NCI-H1930 (cell line): ENCODE results near the gene AP2M1.
A peak's percentile ranks its signal among the peaks of the same experiment; 100 is the strongest.
"Not testable (repeated sequence)": the region's sequence is repeated elsewhere in the genome, so short reads cannot be mapped to it uniquely, and the experiment has no call there.

ENCODE experiments used
- DNase-seq, 2 experiments: peaks; one replicate each; lab custom pipeline; 2025; lab: John Stamatoyannopoulos, UW

Gene AP2M1

DNA sequence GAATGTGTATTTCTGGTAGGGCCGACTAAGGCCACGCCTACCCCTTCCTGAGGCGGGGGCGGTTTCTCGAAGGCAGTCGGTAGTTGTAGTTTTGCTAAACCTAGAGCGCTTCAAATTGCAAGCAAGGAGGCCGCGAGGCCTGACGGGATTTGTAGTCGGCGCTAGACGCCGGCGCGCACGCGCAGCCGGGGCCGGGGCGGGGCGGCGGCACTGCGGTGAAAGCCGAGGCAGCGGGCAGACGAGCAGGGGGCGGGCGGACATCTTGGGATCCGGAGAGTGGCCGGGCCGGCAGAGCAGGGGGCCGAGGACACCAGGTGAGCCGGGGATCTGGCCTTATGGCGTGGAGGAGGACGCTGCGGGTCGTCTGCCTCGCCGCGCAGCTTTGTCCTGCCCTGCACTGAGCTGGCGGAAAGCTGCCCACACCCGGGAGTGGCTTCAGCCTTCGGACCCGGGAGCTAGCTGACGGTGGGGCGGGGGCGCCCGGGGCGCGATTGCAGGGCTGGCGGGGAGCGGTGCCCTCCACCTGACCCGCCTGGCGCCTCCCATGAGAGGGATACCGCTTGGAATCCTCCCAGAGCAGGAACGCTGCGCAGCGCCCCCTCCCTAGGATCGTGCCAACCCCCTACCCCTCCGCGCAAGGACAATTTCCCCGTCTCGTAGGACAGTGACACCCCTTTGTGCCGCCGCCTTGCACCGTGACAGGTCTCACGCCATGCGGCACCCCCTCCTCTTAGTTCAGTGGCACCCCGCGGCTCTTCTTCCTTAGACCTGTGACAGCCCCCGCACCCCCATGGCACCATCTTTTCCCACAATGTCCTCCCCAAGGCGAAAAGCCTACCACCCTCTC is at the start of gene AP2M1:
TSS of gene AP2M1 (plus strand) at position 210 of the 847 bp plus-strand sequence. CDS start 2,139 bp downstream, outside the sequence.
- peak; percentile 93 to 97 for DNase-seq

DNA sequence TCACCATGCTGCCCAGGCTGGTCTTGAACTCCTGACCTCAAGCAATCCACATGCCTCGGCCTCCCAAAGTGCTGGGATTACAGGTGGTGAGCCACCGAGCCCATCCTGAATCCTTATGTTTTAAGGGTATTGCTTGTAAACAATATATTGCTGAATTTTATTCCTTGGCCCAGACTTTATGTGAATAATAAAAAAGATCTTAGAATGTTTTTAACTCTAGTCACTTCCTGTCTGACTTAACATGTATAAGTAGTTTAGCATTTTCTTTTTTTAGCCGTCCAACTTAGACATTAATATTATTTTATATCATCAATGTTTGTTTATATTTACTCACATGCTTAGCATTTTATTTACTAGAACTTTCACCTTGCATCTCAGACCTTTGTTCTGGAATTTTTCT is 48.6 kb upstream of the AP2M1 start:
- no peak for DNase-seq

DNA sequence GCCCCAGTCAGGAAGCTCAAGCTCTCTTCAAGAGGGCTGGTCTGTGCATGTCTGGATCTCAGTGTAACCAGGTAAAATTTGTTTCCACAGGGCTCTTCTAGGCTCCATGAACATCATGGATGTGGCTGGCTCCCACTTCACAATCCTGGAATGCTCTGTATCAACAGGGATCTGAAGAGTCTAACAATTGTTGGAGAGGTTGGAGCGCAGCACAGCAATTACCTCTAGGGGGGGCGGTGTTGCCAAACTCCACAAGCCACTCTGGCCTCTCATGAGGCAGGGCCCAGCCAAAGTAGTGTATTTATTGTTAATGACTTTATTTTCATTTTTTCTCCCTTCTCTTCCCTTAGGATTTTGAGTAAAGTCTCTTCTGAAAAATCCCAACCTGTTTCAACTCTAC is 45.6 kb upstream of the AP2M1 start:
- no peak for DNase-seq

DNA sequence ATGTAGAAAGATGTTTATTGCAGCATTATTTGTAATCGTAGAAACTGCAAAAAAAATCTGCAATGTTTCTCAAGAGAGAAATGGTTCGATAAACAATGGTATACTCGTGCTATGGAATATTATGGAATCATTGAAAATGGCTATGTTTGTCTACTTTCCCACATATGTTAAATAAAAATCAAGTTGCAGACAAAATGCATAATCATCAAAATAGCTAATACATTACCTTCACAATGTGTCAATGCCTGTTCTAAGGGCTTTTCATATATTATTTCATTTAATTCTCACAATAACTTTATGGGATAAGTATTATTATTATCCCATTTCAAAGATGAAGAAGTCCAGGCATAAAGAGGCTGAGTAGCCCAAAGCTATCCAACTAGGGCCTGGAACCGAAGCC is 41.7 kb upstream of the AP2M1 start:
- no peak for DNase-seq

DNA sequence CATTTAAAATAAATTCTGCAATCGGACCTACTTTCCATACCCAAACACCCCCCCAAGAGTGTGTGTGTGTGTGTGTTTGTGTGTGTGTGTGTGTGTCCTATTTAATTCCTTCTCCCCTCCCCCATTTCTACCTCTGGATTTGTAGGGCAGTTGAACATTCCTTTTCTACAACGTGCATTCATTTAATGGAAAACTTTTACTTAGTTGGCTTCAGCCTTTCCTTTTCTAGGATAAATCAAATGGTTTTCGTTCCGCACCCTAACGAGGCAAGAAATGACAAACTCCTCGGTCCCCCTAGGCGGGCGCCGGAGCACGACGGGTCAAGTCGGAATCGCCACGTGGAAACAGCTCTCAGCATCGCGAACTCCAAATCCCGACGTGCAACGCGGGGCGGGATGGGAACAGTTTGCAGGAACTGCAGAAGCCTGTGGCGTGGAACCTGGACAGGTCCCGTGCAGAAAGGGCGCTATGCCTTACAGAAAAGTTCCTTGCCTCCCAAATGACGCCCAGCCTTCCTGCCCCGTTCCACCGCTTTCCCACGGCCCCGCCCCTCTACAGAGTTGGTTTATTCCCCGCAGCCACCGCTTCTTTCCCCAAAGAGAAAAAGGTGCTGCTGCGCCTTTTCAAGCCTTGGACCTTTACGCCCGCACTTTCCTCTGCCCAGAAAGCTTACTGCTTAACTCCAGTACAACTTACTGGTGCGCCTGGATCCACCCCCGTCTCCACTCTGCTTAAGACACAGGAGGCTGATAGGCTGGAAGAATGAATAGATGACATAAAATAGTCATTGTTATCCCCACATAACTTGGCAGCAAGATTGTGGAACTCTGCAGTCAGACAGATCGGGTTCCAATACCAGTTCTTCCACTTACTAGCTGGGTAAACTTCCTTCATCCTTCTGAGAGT is 40.6 kb upstream of the AP2M1 start:
- peak; percentile 69 to 80 for DNase-seq

DNA sequence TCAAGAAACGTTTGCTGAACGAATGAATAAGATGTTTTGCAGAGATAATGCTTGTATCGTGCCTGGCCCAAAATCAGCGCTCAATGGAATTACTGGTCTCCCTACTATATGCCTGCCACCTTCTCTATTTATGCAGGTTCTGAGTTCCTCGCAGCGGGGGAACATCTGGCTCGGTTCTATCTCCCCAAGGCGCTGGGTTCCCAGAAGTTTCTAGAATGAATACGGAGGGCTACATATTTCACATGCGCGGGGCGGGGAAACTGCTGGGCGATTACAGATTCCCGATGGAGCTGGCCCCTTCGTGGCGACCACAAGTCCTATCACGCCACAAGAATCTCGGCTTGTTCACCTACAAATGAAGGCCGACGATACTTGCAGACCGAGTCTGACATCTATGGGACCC is 39.9 kb upstream of the AP2M1 start:
- no peak for DNase-seq

DNA sequence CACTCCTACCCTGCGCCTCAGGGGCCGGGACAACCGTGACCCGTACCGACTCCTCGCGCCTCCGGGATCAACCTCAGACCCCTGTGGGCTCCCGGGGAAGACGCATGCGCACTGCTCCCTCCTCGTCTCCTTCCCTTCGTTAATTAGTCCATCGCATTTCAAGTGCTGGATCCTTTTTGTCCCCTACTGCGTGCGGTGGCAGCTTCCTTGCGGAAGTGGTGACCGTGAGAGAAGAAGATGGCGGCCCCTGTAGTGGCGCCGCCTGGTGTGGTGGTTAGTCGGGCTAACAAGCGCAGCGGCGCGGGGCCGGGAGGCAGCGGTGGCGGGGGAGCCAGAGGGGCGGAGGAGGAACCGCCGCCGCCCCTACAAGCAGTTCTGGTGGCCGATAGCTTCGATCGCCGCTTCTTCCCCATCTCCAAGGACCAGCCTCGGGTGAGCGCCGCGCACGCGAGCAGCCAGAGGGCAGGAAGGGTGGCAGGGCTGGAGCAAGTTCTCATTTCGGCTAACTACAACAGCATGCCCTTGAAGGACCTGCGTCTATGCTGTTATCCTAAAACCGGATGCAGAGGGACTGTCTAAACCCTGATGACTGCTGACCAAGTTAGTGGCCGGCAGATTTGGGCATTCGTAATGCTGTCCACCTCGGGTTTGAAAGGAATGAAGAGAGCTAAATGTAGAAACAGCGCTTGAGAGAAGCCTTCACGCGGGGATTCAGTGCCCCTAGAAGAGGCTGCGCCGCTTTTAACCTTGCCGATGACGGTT is 39.3 kb upstream of the AP2M1 start, which contains the start of gene EIF2B5:
TSS of gene EIF2B5 (plus strand) at position 210 of the 762 bp plus-strand sequence. CDS start at position 238, 28 bp downstream.
- DNase-seq = peak; percentile 93 to 96

DNA sequence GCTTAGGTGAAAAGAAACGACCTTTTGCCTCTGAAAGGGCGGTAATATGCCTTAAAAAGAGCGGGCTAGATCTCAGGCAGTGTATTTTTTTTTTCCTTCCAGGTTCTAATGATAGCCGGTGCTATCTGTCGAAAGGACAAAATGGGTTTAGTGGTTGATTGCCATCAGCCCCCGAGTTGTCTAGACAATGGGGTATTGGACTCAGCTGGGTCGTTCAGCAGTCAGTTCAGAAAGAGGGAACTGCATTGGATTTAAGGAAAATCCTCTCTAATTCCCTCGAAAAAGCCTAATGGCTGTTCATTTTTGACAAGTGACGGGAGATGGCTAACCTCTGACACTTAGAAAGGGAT is 38.8 kb upstream of the AP2M1 start:
- DNase-seq = no peak

DNA sequence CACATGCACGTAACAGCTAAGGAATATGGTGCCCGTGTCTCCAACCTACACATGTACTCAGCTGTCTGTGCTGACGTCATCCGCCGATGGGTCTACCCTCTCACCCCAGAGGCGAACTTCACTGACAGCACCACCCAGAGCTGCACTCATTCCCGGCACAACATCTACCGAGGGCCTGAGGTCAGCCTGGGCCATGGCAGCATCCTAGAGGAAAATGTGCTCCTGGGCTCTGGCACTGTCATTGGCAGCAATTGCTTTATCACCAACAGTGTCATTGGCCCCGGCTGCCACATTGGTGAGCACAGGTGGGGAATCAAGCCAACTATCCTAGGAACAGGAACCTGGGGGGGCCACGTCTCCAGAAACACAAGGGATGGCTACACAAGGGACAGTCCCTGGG is 34.2 kb upstream of the AP2M1 start:
- no peak for DNase-seq

DNA sequence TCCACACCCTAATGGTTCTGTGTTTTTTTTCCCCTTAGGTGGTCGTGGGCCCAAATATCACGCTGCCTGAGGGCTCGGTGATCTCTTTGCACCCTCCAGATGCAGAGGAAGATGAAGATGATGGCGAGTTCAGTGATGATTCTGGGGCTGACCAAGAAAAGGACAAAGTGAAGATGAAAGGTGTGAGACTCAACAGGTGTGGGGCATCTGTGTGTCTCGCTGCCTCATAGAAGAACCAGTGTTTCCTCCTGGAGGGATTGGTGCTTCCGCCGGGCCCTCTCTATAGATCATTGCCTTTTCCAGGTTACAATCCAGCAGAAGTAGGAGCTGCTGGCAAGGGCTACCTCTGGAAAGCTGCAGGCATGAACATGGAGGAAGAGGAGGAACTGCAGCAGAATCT is 32.5 kb upstream of the AP2M1 start:
- no peak for DNase-seq

DNA sequence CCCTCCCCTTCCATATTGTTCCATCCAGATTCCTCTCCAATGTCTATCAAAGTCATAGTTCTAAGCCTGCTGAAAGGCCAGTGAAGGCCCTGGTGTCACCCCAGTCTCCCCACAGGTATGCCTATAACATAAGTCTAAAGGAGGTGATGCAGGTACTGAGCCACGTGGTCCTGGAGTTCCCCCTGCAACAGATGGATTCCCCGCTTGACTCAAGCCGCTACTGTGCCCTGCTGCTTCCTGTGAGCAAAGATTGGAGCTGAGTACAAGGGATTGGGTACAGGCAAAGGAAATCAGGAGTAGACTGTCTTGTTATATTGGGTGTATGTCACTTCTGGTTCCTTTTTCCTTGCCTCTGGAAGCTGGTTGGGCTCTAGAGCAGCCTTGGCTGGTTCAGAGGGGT is 31.3 kb upstream of the AP2M1 start:
- no peak for DNase-seq

DNA sequence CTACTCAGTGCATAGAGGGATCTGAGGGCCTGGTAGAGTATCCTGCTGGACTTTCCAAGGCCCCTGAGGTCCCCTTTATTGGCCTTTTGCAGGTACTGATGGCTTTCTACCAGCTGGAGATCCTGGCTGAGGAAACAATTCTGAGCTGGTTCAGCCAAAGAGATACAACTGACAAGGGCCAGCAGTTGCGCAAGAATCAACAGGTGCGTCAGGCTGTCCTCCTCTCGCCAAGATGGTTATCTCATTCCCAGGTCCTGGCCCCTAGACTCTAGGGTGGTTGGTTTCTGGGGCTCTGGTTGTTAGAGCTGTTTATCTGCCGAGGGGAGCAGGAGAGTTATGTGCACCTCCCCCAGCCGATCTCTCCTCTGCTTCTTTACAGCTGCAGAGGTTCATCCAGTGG is 30.1 kb upstream of the AP2M1 start:
- DNase-seq = no peak

DNA sequence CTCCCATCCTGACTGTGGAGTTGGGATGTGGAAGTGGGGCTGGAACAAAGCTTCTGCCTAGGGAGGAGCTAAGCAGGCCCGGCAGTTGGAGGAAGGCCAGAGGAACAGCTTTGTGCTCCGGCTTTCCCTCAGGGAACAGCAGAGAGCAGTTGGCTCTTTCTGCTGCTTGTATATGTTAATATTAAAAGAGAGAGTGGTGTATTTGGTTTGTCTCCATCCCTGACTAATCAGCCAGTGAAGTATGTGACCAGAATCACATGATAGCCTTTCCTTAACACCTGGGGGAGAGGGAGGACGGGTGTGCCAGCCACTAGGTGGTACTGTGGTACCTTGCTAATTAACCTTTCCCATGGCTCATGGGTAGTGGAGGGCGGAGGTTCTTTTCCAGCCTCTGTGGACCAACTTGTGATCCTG is 29.5 kb upstream of the AP2M1 start:
- peak in 1 of 2 experiments; percentile 25 for DNase-seq

DNA sequence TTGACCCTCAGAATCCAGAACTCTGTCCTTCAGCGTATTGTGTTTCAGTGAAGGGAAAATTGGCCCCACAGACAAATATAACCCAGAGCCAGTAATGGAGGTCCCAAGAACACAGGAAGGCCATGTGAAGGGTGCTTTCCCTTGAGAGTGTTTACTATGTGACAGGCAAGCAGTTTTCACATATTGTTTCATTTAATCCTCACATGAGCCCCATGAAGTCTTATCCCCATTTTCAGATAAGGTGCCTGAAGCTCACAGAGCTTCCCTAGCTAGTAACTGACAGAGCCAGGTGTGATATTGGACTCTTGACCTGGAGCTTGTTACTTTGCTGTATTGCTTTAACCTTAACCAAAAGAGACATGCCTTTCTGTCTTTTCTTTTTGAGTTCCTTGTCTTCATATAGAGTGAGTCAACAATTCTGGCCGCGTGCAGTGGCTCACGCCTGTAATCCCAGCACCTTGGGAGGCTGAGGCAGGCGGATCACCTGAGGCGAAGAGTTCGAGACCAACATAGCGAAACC is 28.8 kb upstream of the AP2M1 start:
- no peak for DNase-seq

DNA sequence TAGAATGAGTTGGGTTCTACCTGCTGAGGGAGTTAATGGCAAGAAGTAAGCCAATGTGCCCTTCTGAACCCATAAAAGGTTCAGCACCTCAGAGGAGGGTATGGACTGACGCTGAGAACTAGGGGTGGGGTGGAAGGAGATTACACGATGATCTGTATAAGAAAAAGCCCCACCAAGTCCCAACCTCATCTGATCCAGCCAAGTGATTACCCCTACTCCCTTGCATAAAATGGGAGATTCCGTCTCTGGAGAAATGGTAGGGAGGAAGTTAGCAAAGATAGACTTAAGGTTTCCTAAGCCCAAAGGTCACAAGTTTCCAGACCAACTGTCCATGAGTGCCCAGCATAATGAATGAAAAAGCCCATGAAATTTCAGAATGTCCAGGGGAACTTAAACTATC is 26.6 kb upstream of the AP2M1 start:
- no peak for DNase-seq

DNA sequence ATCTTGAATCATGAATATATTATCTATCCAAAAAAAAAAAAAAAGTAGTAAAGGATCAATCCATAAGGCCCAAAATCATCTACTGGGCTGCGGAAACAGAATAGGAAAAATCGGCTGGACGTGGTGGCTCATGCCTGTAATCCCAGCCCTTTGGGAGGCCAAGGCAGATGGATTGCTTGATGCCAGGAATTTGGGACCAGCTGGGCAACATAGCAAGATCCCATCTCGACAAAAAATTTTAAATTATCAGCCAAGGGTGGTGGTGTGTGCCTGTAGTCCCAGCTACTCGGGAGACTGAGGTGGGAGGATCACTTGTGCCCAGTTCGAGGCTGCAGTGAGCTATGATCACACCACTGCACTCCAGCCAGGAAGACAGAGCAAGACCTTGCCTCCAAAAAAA is 25.5 kb upstream of the AP2M1 start:
- no peak for DNase-seq

DNA sequence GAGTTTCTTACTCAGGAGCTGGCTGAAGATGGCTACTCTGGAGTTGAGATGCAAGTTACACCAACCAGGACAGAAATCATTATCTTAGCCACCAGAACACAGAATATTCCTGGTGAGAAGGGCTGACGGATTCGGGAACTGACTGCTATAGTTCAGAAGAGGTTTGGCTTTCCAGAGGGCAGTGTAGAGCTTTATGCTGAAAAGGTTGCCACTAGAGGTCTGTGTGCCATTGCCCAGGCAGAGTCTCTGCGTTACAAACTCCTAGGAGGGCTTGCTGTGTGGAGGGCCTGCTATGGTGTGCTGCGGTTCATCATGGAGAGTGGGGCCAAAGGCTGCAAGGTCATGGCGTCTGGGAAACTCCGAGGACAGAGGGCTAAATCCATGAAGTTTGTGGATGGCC is 24.9 kb upstream of the AP2M1 start:
- DNase-seq = not testable (repeated sequence)

DNA sequence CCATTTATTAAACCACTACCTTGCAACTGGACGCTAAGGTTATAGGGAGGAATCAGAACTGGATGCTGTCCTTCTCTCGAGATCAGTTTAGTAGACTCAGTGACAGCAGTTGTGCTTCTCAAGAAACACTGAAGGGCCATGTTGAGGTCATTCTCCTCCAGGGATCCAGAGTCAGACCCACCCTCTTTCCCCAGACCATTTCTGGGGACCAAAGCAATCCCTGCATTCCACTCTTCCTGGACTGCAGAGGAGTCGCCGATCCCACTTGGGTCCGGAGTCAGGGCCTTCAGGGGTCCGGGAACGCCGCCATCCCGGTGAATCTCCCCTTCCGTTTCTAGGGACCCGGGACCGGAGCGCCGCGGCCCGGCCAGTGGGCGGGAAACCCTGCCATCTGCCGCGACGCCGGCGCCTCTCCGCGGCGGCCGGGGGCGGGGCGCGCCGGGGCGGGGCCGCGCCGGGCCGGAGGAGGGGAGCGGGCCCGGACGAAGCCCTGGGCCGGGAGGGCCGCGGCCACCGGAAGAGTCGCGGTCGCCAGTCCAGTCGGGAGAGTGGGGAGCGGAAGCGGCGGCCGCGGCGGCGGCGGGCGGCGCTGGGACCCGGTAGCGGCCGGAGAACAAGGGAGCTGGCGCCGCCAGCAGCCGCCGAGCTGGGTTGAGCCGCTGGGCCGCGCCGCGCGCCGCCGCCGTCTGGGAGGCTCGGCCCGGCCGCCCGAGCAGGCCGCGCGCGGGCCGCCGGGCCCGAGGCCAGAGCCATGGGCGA is 19.6 kb upstream of the AP2M1 start, which contains the start of gene DVL3:
TSS of gene DVL3 (plus strand) at position 493 of the 759 bp plus-strand sequence. CDS start at position 752, 259 bp downstream.
- DNase-seq = peak; percentile 33 to 65

DNA sequence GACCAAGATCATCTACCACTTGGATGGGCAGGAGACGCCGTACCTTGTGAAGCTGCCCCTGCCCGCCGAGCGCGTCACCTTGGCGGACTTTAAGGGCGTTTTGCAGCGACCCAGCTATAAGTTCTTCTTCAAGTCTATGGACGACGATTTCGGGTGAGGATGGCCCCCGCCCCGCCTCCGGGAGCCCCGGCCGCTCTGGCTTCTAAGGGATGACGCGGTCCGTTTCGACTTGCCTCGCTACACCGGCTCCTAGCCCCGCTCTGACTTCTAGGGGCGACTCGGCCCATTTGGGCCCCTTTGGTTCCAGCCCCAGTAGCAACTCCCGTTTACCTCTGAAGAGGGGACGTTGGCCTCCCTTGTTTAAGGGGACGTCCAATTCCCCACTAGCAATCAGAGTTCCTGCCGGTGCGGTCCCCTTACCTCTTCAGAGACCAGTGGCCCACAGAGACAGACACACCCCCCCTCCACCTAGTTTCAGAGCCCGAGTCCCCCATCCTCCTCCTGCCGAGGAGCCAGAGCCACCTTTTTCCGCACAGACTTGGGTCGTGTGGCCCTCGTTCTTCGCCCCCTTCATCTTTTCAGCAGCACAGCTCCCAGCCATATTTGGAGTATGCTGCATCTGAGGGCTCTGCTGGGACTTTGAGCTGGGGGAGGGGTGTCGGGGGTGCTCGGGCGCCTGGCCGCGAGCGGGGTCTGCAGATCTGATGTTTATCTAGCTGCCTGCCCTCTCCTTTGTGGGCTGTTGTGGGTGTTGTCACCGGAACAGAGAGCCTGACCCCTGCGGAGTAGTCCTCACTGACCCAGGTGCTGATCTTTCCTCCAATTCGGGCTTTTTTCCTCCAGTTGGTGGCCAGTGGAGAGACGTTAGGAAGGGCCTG is 18.8 kb upstream of the AP2M1 start:
- no peak for DNase-seq

DNA sequence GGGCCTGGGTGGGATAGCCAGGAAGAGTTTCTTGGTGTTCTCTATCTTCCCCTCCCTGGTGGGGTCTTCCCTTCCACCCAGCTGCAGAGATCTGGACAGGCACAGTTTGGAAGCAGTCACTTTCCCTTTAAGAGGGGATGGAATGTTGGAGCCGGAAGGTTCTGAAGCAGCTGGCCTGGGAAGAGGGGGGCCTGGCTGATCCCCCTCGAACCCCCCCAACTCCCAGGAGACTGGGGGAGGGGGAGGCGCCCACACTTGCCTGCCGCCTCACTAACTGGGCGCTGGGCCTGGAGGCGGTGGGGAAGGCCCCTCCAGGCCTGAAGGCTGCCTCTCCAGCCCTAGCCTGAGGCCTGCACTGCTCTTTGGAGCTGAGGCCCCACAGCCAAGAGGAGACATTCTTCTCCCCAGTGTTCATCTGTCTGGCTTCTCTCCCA is 18.1 kb upstream of the AP2M1 start:
- no peak for DNase-seq
